ENCODE data around the gene GNAT3.

- TF ChIP-seq CTCF (IDR thresholded peaks at IDR 0.05; ENCODE audit: borderline replicate concordance, extremely low read depth, low read length, poor library complexity, severe bottlenecking) (no peak), EZH2 (IDR thresholded peaks at IDR 0.05; ENCODE audit: borderline replicate concordance, low read depth, low read length, severe bottlenecking) (no peak)
These were observed 26.1 kb downstream of the GNAT3 start for GRCh38 chr7:80485721-80486120.

Measured in DND-41 (cell line).